ENCODE data around the gene FAM174B.

FAM174B gene

GRCh38 chr15:92603743-92604470 lies 51.7 kb downstream of the FAM174B start:
- TF ChIP-seq Cebpa-rat (IDR thresholded peaks at IDR 0.05), result no peak
- no peak overlapping the region for H3K27ac ChIP-seq
- peaks cover 19% of the 10 kb centered on the region for H3K9me3 ChIP-seq
- no peak overlapping the region for H3K4me2 ChIP-seq
- no peak overlapping the region for H3K4me3 ChIP-seq
- H3K27me3 ChIP-seq, result no peaks in the 10 kb centered on the region
- H3K4me1 ChIP-seq, result no peaks in the 10 kb centered on the region
- no peak overlapping the region for H3K9ac ChIP-seq
- H4K20me1 ChIP-seq, result no peaks in the 10 kb centered on the region
- H3K36me3 ChIP-seq, result no peaks in the 10 kb centered on the region

GRCh38 chr15:92603278-92603677 lies 52.3 kb downstream of the FAM174B start:
- H3K9ac ChIP-seq, result no peak overlapping the region
- H3K4me1 ChIP-seq, result no peaks in the 10 kb centered on the region
- H3K27me3 ChIP-seq, result no peaks in the 10 kb centered on the region
- H3K4me3 ChIP-seq, result no peak overlapping the region
- H3K27ac ChIP-seq, result no peak overlapping the region
- TF ChIP-seq Cebpa-rat (IDR thresholded peaks at IDR 0.05), result no peak
- no peak overlapping the region for H3K4me2 ChIP-seq
- H4K20me1 ChIP-seq, result no peaks in the 10 kb centered on the region
- no peaks in the 10 kb centered on the region for H3K36me3 ChIP-seq
- H3K9me3 ChIP-seq, result peaks cover 19% of the 10 kb centered on the region

- Histone ChIP-seq H3K27ac (no peak overlapping the region), H3K9ac (no peak overlapping the region), H3K27me3 (no peaks in the 10 kb centered on the region), H3K4me2 (no peak overlapping the region), H3K36me3 (no peaks in the 10 kb centered on the region), H3K4me3 (no peak overlapping the region), H4K20me1 (no peaks in the 10 kb centered on the region), H3K9me3 (peaks cover 19% of the 10 kb centered on the region), H3K4me1 (no peaks in the 10 kb centered on the region)
- no peak for TF ChIP-seq Cebpa-rat (IDR thresholded peaks at IDR 0.05)
Measured at GRCh38 chr15:92602267-92602593, 53.3 kb downstream of the FAM174B start.

GRCh38 chr15:92601592-92602266 lies 53.8 kb downstream of the FAM174B start:
- Histone ChIP-seq H3K9me3 (peaks cover 18% of the 10 kb centered on the region), H3K9ac (no peak overlapping the region), H3K36me3 (no peaks in the 10 kb centered on the region), H4K20me1 (no peaks in the 10 kb centered on the region), H3K27ac (no peak overlapping the region), H3K4me3 (no peak overlapping the region), H3K4me1 (no peaks in the 10 kb centered on the region), H3K27me3 (no peaks in the 10 kb centered on the region), H3K4me2 (no peak overlapping the region)
- no peak for TF ChIP-seq Cebpa-rat (IDR thresholded peaks at IDR 0.05)

- Histone ChIP-seq H3K9ac (no peak overlapping the region), H3K4me3 (no peak overlapping the region), H3K4me1 (no peaks in the 10 kb centered on the region), H3K36me3 (no peaks in the 10 kb centered on the region), H3K27ac (no peak overlapping the region), H3K4me2 (no peak overlapping the region), H3K27me3 (no peaks in the 10 kb centered on the region), H4K20me1 (no peaks in the 10 kb centered on the region), H3K9me3 (0 out of 2 replicates have a peak, but pooled peaks cover 9% of the 10 kb centered on the region)
- TF ChIP-seq Cebpa-rat (IDR thresholded peaks at IDR 0.05), result no peak
Measured at GRCh38 chr15:92600856-92601255, 54.7 kb downstream of the FAM174B start.

GRCh38 chr15:92599394-92599970 lies 56.1 kb downstream of the FAM174B start:
- Histone ChIP-seq H4K20me1 (no peaks in the 10 kb centered on the region), H3K27me3 (no peaks in the 10 kb centered on the region), H3K9me3 (no peaks in the 10 kb centered on the region), H3K4me1 (no peaks in the 10 kb centered on the region), H3K9ac (no peak overlapping the region), H3K4me2 (no peak overlapping the region), H3K4me3 (no peak overlapping the region), H3K36me3 (no peaks in the 10 kb centered on the region), H3K27ac (no peak overlapping the region)
- no peak for TF ChIP-seq Cebpa-rat (IDR thresholded peaks at IDR 0.05)

- Histone ChIP-seq H3K27me3 (no peaks in the 10 kb centered on the region), H3K36me3 (no peaks in the 10 kb centered on the region), H3K4me3 (no peak overlapping the region), H3K4me1 (no peaks in the 10 kb centered on the region), H3K9ac (no peak overlapping the region), H4K20me1 (no peaks in the 10 kb centered on the region), H3K9me3 (no peaks in the 10 kb centered on the region), H3K27ac (no peak overlapping the region), H3K4me2 (no peak overlapping the region)
- TF ChIP-seq Cebpa-rat (IDR thresholded peaks at IDR 0.05), result no peak
Measured at GRCh38 chr15:92597548-92597947, 58.0 kb downstream of the FAM174B start.

- H3K36me3 ChIP-seq, result no peaks in the 10 kb centered on the region
Measured at GRCh38 chr15:92596623-92597022, 59.0 kb downstream of the FAM174B start.

GRCh38 chr15:92595506-92596381 lies 59.8 kb downstream of the FAM174B start:
- H3K36me3 ChIP-seq, result no peaks in the 10 kb centered on the region
- H4K20me1 ChIP-seq, result no peaks in the 10 kb centered on the region
- H3K4me3 ChIP-seq, result no peak overlapping the region
- H3K4me2 ChIP-seq, result no peak overlapping the region
- no peaks in the 10 kb centered on the region for H3K9me3 ChIP-seq
- H3K4me1 ChIP-seq, result no peaks in the 10 kb centered on the region
- H3K27me3 ChIP-seq, result no peaks in the 10 kb centered on the region
- no peak for TF ChIP-seq Cebpa-rat (IDR thresholded peaks at IDR 0.05)
- H3K9ac ChIP-seq, result no peak overlapping the region
- no peak overlapping the region for H3K27ac ChIP-seq

More at GRCh38 chr15:92596623-92597022, 59.0 kb downstream of the FAM174B start:
- no peak overlapping the region for H3K4me2 ChIP-seq
- no peak overlapping the region for H3K27ac ChIP-seq
- H3K27me3 ChIP-seq, result no peaks in the 10 kb centered on the region
- no peak overlapping the region for H3K9ac ChIP-seq
- no peak for TF ChIP-seq Cebpa-rat (IDR thresholded peaks at IDR 0.05)
- no peaks in the 10 kb centered on the region for H3K9me3 ChIP-seq
- no peaks in the 10 kb centered on the region for H4K20me1 ChIP-seq
- H3K4me1 ChIP-seq, result no peaks in the 10 kb centered on the region
- no peak overlapping the region for H3K4me3 ChIP-seq

Data from BLaER1 (cell line).